Activated naive CD4-positive, alpha-beta T cell treated with anti-CD3 and anti-CD28 coated beads, Interleukin-2, amount 50 U/mL, for 72 hours (primary cell): ENCODE data around the gene CEP170B. TPM values are rescaled to one million over a fixed set of nuclear protein-coding genes. Genes with fewer than 3 reads are reported as not detected.
"Not testable (repeated sequence)": the region's sequence is repeated elsewhere in the genome, so short reads cannot be mapped to it uniquely, and the experiment has no call there.

Experiments
- ATAC-seq, 2 donors: fragments of 150-1000 bp; cut with Tn5 transposase; 2 replicates each; pipeline ENCODE4 v1.10.0; 2021; ENCODE audit warnings: mild to moderate bottlenecking in 2 of 2, moderate library complexity in 2 of 2
- DNase-seq, 2 donors: peaks; one replicate each; pipeline ENCODE4 v3.0.0; 2021 to 2022; ENCODE audit warnings: low spot score in 2 of 2
- H3K27ac Mint-ChIP-seq, 2 donors: one replicate each; pipeline ENCODE4 v1.8.0; 2022; ENCODE audit warnings: mild to moderate bottlenecking in 2 of 2, mixed read lengths in 2 of 2
- H3K36me3 Mint-ChIP-seq, 2 donors: one replicate each; pipeline ENCODE4 v1.8.0; 2022; ENCODE audit warnings: mixed read lengths in 2 of 2
- H3K9me3 Mint-ChIP-seq, 2 donors: one replicate each; pipeline ENCODE4 v1.8.0; 2022; ENCODE audit warnings: mixed read lengths in 2 of 2
- total RNA-seq, 2 donors: library from RNA; stranded (reverse); gene quantifications; one replicate each; pipeline ENCODE4 v1.2.3, GENCODE V29; 2022

The CEP170B gene
- total RNA-seq, 2 donors from 2014 or later = 6.0 to 9.4 TPM

GRCh38 chr14:104904650-104905578, 39.8 kb downstream of the CEP170B start:
- H3K27ac Mint-ChIP-seq, DNase-seq, ATAC-seq, H3K9me3 Mint-ChIP-seq, H3K36me3 Mint-ChIP-seq: not testable (repeated sequence)

GRCh38 chr14:104905579-104905933, 40.5 kb downstream of the CEP170B start:
- not testable (repeated sequence) for ATAC-seq, H3K27ac Mint-ChIP-seq, H3K9me3 Mint-ChIP-seq, DNase-seq, H3K36me3 Mint-ChIP-seq

GRCh38 chr14:104908303-104908702, 43.2 kb downstream of the CEP170B start:
- no peak for ATAC-seq
- Mint-ChIP-seq H3K27ac (no peak overlapping the region), H3K9me3 (peaks cover 4 to 17% of the 10 kb centered on the region in 2 donors), H3K36me3 (peaks cover 6% of the 10 kb centered on the region in 2 donors)
- no peak for DNase-seq

GRCh38 chr14:104912053-104912452, 47.0 kb downstream of the CEP170B start:
- ATAC-seq = no peak
- Mint-ChIP-seq H3K36me3 (peaks cover 6% of the 10 kb centered on the region in 2 donors), H3K9me3 (peaks cover 4 to 17% of the 10 kb centered on the region in 2 donors)

GRCh38 chr14:104913435-104913834, 48.4 kb downstream of the CEP170B start:
- H3K27ac Mint-ChIP-seq = no peak overlapping the region

More at GRCh38 chr14:104912053-104912452, 47.0 kb downstream of the CEP170B start:
- no peak overlapping the region for H3K27ac Mint-ChIP-seq
- DNase-seq = no peak

GRCh38 chr14:104917116-104917515, 52.0 kb downstream of the CEP170B start:
- no peak for ATAC-seq
- H3K36me3 Mint-ChIP-seq = no peaks in the 10 kb centered on the region
- H3K27ac Mint-ChIP-seq = no peak overlapping the region
- DNase-seq = no peak
- peaks cover 1 to 2% of the 10 kb centered on the region in 2 donors for H3K9me3 Mint-ChIP-seq

More at GRCh38 chr14:104913435-104913834, 48.4 kb downstream of the CEP170B start:
- ATAC-seq (no peak), DNase-seq (no peak)
- Mint-ChIP-seq H3K36me3 (peaks cover 6% of the 10 kb centered on the region in 2 donors), H3K9me3 (peaks cover 4 to 17% of the 10 kb centered on the region in 2 donors)

GRCh38 chr14:104917993-104918392, 52.9 kb downstream of the CEP170B start:
- ATAC-seq (no peak), DNase-seq (no peak)
- Mint-ChIP-seq H3K36me3 (no peaks in the 10 kb centered on the region), H3K9me3 (no peaks in the 10 kb centered on the region), H3K27ac (no peak overlapping the region)

- H3K9me3 Mint-ChIP-seq, H3K36me3 Mint-ChIP-seq, H3K27ac Mint-ChIP-seq, DNase-seq, ATAC-seq: not testable (repeated sequence)
Observed at GRCh38 chr14:104919152-104919992, 54.3 kb downstream of the CEP170B start.

- no peak for ATAC-seq
- H3K9me3 Mint-ChIP-seq = peaks cover 0 to 4% of the 10 kb centered on the region in 2 donors
- no peaks in the 10 kb centered on the region for H3K36me3 Mint-ChIP-seq
- DNase-seq = no peak
- no peak overlapping the region for H3K27ac Mint-ChIP-seq
Observed at GRCh38 chr14:104919993-104920315, 54.9 kb downstream of the CEP170B start.

GRCh38 chr14:104923640-104924420, 58.8 kb downstream of the CEP170B start:
- Mint-ChIP-seq H3K27ac (peak overlapping the region in 1 of 2 donors; percentile 51), H3K36me3 (no peaks in the 10 kb centered on the region), H3K9me3 (peaks cover 0 to 4% of the 10 kb centered on the region in 2 donors)
- DNase-seq = no peak
- ATAC-seq = no peak

- peak within 1 kb of the TSS in 1 of 2 donors; percentile 51 for H3K27ac Mint-ChIP-seq
- no peaks in the 10 kb centered on the region for H3K36me3 Mint-ChIP-seq
- ATAC-seq (no peak), DNase-seq (no peak)
- H3K9me3 Mint-ChIP-seq = peaks cover 0 to 4% of the 10 kb centered on the region in 2 donors
Observed at GRCh38 chr14:104924421-104925213, 59.5 kb downstream of the CEP170B start, which contains the start of gene PLD4. Gene PLD4 (plus strand): TSS chr14:104924879. CDS start chr14:104927141, 2,262 bp downstream.

GRCh38 chr14:104925214-104925854, 60.3 kb downstream of the CEP170B start:
- DNase-seq (no peak), ATAC-seq (no peak)
- Mint-ChIP-seq H3K9me3 (peaks cover 0 to 4% of the 10 kb centered on the region in 2 donors), H3K27ac (no peak overlapping the region), H3K36me3 (no peaks in the 10 kb centered on the region)

GRCh38 chr14:104925855-104926609, 61.0 kb downstream of the CEP170B start:
- Mint-ChIP-seq H3K27ac (no peak overlapping the region), H3K36me3 (no peaks in the 10 kb centered on the region), H3K9me3 (peaks cover 0 to 4% of the 10 kb centered on the region in 2 donors)
- DNase-seq (no peak), ATAC-seq (no peak)

- H3K9me3 Mint-ChIP-seq = peaks cover 0 to 4% of the 10 kb centered on the region in 2 donors
- no peak overlapping the region for H3K27ac Mint-ChIP-seq
- DNase-seq = no peak
- peak; percentile 52 to 77 for ATAC-seq
- H3K36me3 Mint-ChIP-seq = no peaks in the 10 kb centered on the region
Observed at GRCh38 chr14:104926619-104927431, 61.8 kb downstream of the CEP170B start.
